GM21737 (cell line): Measurements from ENCODE around the gene GPATCH1.
"Not testable (repeated sequence)": the region's sequence is repeated elsewhere in the genome, so short reads cannot be mapped to it uniquely, and the experiment has no call there.

ENCODE experiments used
- ATAC-seq: cut with Tn5 transposase; IDR thresholded peaks from one replicate; pipeline ENCODE4 v1.9.1; 2021; ENCODE audit warnings: mild to moderate bottlenecking, moderate library complexity; ENCODE audit not compliant: unreplicated experiment

GPATCH1 gene

DNA sequence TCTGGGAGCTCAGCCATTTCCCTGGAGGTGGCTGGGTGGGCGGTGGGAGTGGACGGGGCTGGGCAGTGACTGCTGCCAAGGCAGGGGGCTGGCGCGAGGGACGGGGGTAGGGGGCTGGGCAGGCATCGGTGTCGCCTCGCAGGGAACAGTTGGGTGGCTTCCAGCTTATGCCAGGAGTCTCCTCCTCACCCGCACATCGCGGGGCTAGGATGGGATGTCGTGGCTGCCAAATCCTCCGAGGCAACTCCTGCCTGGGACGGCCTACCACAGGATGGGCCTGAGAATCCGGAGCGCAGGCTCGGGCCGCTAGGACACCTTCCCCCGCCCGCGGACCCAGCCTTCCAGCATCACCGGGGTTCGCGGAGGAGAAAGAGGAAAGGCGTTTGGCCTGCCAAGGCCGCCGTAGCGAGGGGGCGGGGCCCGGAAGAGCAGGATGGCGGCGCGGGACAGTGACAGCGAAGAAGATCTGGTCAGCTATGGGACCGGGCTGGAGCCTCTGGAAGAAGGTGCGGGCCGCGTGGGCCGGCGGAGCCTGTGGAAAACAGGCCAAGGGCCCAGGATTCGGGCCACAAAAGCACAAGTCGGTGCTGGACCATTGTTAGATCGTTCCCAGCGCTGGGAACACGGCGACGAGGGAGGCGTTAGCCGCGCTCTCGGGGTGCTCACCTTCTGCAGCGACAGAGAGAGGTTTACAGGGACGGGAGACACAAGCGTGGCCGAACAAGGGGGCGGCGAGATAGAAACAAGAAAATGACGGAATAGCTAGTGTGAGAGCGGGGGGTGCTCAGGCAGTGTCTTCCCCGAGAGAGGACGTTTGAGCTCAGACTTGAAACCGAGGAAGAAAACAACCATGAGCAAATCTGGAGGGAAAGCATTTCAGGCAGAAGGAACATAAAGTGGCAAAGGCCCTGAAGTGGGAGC is at the start of gene GPATCH1:
GPATCH1 (plus strand) TSS at position 421 of the 921 bp plus-strand sequence; CDS start at position 434, 13 bp downstream.
- ATAC-seq: peak; percentile 94

DNA sequence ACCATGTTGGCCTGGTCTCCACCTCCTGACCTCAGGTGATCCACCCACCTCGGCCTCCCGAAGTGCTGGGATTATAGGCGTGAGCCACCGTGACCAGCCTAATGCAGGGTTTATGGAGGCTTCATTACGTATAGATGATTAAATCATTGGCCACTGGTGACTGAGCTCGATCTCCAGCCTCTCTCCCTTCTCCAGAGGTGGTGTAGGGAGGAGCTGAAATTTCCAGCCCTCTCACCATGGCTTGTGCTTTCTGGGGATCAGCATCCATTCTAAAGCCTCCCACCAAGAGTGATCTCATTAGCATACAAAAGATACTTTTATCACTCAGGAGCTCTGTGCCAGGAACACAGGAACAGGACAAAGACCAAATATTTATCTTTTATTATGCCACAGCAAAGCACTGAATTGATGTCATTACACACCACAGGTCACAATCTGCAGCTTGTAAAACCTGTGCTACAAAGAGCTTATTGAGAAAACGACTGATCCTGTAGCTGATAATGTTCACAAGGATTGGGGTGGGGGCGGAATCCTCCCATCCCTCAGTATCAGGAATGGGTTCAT is 48.7 kb upstream of the GPATCH1 start:
- no peak for ATAC-seq

GRCh38 chr19:33035461-33035860 is 45.5 kb upstream of the GPATCH1 start:
- no peak for ATAC-seq

DNA sequence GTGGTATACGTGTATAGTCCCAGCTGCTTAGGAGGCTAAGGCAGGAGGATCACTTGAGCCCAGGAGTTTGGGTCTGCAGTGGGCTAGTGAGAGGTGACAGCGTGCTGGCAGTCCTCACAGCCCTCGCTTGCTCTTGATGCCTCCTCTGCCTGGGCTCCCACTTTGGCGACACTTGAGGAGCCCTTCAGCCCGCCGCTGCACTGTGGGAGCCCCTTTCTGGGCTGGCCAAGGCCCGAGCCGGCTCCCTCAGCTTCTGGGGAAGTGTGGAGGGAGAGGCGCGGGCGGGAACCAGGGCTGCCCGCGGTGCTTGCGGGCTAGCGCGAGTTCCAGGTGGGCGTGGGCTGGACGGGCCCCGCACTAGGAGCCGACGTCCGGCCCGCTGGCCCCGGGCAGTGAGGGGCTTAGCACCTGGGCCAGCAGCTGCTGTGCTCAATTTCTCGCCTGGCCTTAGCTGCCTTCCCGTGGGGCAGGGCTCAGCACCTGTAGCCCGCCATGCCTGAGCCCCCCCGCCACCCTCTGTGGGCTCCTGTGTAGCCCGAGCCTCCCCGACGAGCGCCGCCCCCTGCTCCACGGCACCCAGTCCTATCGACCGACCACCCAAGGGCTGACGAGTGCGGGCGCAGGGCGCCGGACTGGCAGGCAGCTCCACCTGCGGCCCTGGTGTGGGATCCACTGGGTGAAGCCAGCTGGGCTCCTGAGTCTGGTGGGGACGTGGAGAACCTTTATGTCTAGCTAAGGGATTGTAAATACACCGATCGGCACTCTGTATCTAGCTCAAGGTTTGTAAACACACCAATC is 44.4 kb upstream of the GPATCH1 start:
- not testable (repeated sequence) for ATAC-seq

- ATAC-seq: not testable (repeated sequence)
Measured at GRCh38 chr19:33037168-33038025, 43.6 kb upstream of the GPATCH1 start.

DNA sequence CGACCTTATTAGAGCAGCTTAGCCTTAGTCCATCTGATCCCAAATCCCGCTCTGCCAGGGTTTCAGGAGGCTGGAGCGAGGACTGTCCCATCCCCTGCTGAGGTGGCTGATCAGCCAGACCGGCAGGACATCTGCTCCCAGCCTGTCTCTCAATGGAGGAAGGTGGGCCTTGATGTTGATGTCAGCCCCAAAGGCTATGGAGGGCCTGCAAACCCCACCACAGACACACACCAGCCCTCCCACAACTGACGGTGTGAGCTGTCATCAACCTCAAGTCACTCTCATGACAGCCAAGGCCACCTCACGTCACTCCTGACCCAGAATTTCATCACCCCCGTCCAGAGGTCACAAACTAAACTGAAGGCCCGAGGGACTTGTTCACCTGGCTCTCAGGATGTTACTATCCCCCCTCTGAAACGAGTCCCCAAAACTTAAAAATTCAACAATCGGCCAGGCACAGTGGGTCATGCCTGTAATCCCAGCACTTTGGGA is 41.8 kb upstream of the GPATCH1 start:
- ATAC-seq: no peak

- ATAC-seq: no peak
Measured at GRCh38 chr19:33039815-33040214, 41.2 kb upstream of the GPATCH1 start.

- no peak for ATAC-seq
Measured at GRCh38 chr19:33040994-33041827, 39.8 kb upstream of the GPATCH1 start.

- not testable (repeated sequence) for ATAC-seq
Measured at GRCh38 chr19:33041828-33042160, 39.2 kb upstream of the GPATCH1 start.

DNA sequence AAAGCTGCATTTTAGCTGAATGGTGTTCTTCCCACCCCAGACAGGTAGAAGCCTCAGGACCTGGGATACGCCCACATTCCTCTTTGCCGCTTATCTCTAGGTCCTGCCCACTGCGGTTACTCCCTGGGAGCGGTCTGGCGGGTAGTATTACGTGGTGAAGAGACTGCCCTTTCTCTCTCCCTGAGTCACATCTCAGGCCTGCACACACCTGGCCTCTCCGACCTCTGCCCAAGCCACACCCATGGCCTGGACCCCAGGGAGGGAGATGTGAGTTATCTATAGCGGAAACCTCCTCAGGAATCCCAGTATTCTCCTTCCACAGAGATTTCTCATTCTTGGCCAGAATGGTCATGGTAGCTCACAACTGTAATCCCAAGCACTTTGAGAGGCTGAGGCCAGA is 33.6 kb upstream of the GPATCH1 start:
- ATAC-seq: no peak

DNA sequence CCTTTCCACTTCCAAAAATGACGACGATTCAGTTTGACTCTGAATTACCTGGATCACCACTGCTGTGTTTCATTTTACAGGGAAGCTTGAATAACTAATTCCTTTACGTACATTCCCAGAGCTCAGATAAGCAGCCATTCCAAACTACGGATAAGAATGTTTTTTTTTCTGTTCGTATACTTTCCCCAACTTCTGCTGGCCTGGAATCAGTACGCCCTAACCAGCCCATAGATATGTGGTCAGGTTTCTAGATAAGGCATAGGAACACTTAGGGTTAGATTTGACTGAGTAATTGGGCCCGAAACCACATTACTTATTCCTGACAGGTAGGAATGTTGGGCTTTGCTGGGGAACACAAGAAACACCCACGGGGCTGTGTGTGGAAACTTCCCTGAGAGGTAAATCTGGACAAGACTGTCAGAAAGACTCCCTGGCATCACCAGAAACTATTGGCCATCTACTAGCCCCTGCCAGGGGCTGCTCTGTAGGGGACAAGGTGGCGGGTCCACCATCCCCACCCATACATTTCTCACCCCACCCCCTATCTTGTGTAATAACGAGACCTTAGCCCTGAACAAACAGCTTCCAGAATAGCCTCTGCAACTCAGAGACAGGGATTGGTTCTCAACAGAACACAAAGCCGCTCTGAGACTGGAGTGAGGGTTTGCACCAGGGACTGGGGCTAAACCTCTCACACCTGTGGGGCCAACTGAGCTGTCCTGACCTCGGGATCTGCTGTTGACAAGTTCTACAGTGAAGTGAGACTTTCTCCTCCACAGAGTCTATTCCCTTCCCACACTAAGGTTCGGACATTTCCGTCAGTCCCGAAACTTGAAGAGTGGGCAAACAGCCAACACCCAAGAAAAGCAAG is 31.9 kb upstream of the GPATCH1 start:
- ATAC-seq: no peak

DNA sequence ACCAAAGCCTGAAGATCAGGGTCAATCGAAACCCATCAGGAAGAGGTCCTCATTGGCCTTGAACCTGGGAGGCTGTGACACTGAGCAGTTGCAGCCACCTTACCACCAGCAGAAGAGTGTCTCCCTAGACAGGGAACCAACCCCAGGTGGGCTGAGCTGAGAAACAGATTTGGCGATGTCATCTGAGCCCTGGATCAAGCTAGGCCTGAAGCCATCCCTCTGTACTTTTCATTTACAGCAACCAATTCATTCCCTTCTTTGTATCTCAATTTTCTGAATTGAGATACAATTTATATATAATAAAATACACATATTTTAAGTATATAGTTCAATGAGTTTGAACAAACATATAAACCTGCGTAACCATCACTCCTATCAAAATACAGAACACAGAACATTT is 30.9 kb upstream of the GPATCH1 start:
- ATAC-seq: no peak

DNA sequence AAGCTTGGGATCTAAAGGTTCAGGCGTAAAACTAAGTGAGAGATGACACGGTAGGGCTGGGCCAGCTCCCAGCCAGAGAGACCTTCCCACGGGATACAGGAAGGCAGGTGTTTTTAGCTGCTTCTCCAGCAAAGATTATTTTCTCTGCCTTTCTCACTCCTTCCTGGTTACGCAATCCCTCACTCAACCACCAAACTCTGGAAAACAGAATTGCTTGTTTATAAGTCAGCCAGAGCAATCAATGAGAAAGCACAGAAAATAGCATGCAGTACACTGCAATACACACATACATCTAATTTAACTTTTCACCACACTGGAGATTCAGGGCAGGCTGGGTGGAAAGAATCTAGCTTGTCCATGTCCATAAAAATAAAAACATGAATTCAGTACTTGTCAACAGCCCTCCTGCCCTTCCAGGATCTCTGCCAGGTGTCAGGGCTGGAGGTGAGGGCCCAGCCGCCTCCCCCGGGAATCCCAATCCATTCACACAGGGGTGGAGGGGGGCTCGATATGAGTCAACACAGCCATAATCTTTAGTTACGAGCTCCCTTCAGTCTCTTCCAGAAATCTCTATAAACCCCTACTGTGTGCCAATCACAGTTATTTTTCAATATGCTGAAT is 28.5 kb upstream of the GPATCH1 start:
- no peak for ATAC-seq

DNA sequence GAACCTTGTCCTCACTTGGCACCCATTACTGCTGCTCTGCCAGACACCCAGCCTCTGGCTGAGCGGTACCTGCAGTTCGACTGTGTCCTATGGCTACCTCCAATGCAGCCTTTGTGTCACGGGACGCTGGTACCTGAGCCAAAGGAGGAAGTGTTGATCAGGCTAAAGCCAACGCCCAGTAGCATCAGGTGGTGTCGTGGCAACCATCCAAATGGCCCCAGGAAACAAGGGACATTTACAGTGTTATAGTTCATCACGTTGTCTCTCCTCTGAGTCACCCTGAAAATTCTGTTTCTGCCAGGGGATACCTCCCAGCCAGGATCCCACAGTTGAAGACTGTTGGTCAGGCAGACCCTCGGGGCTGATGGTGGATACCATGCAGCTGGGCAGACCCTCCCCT is 26.4 kb upstream of the GPATCH1 start:
- no peak for ATAC-seq

- ATAC-seq: no peak
Measured at GRCh38 chr19:33055718-33056117, 25.3 kb upstream of the GPATCH1 start.

DNA sequence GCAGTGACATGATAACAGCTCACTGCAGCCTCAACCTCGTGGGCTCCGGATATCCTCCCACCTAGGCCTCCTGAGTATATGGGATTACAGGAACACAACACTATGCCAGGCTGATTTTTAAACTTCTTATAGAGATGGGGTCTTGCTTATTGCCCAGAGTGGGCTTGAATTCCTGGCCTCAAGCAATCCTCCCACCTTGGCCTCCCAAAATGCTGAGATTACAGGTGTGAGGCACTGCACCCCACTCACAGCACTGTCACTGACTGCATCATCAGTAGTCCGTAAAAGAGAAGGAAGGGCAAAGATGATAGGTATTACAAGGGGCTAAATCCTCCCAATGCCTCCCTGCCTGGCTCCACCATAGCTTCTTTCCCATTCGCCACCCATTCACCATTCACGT is 20.4 kb upstream of the GPATCH1 start:
- ATAC-seq: no peak

DNA sequence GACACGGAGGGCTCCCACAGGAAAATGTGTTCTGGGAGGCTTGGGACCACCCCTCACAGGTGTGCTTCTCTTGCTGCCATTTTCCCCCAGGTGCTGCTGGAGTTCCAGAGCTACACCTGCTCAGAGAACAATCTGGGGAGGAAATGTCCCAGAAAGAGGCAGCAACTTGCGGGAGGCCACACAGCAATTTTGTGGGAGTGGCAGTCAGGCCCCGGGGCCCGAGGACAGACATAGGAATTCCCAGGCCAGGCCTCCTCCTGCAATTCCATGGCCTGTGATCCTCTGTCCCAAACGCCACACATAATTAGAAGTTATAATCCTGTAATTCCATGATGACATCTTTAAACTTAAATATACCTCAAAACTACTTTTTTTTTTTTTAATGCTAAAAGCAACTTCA is 18.1 kb upstream of the GPATCH1 start:
- no peak for ATAC-seq

DNA sequence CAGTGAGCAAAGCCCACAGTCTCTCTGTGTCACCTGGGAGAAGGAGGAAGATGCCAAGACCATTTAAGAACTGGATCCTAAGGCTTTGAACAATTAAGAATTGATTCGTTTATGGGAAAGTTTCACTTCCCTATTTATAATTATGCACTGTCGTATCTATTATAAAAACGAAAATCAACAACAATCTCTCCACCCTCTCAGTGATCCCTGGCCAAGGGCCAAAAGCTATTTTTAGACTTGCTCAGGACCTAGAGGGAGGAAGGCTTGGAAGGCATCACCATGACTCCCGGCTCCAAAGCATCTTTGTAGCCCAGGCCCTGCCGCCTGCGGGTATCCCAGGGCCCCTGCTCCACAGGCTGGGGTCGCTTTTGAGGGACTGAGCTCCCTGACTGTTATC is 17.6 kb upstream of the GPATCH1 start:
- no peak for ATAC-seq
